ENCODE data around the gene LRMDA. TPM values are rescaled to one million over a fixed set of nuclear protein-coding genes. Genes with fewer than 3 reads are reported as not detected.

Gene LRMDA
- total and polyA plus RNA-seq, 2 of the 8 experiments (the other 6 are each of a cell fraction or from before 2014, with no cell fraction given) = 0.86 to 2.8 TPM

GRCh38 chr10:76000550-76000949 is 569.1 kb downstream of the LRMDA start:
- TF ChIP-seq SUZ12 (IDR thresholded peaks at IDR 0.05; ENCODE audit: low read length) = no peak
- TF ChIP-seq RFX5 (IDR thresholded peaks at IDR 0.05; ENCODE audit: borderline replicate concordance, low read depth, low read length) = no peak
- no peak for TF ChIP-seq HDAC2 (IDR thresholded peaks at IDR 0.05; ENCODE audit: borderline replicate concordance in 1 of 2, low read depth in 2 of 2, low read length in 2 of 2)
- TF ChIP-seq EP300 (IDR thresholded peaks at IDR 0.05; ENCODE audit: borderline replicate concordance in 1 of 2, low read depth in 2 of 2, low read length in 2 of 2) = no peak
- TF ChIP-seq TAF7 (optimal IDR thresholded peaks at IDR 0.05; ENCODE audit: borderline replicate concordance, low read depth, low read length) = no peak
- TF ChIP-seq FOSL1 (IDR thresholded peaks at IDR 0.05; ENCODE audit: insufficient read depth, low read depth, low read length) = no peak
- TF ChIP-seq BCL11A (IDR thresholded peaks at IDR 0.05; ENCODE audit: low read depth in 2 of 2, low read length in 2 of 2) = no peak
- no peak for TF ChIP-seq BRCA1 (IDR thresholded peaks at IDR 0.05; ENCODE audit: low read depth, low read length)
- H4K8ac ChIP-seq (ENCODE audit: extremely low read depth, insufficient read depth, low read length) = no peak overlapping the region
- H3K18ac ChIP-seq (ENCODE audit: extremely low read depth, low read length) = 0 out of 2 replicates have a peak overlapping the region, but pooled peaks have one; percentile 17
- ChIA-PET CTCF (ENCODE audit: partially characterized antibody) (interaction anchor here (1.2 kb wide), 1 partner anchor 37 kb away, joined by 3 read pairs; no protein-coding TSS in a partner anchor), POLR2A (ENCODE audit: partially characterized antibody) (no interaction called here)
- 0 out of 2 replicates have a peak overlapping the region, but pooled peaks have one; percentile 50 for H2BK15ac ChIP-seq (ENCODE audit: low read length)
- H3K4me2 ChIP-seq (ENCODE audit: insufficient read depth in 1 of 2, low read depth in 2 of 2, low read length in 2 of 2) = no peak overlapping the region
- H3K4me1 ChIP-seq (replicated peaks in 1 of 4; ENCODE audit: control insufficient read depth in 3 of 4, insufficient read depth in 4 of 4, low read length in 3 of 4) = peaks cover 2 to 9% (median 4%) of the 10 kb centered on the region in 4 experiments; a peak in 4 of 7 replicates
- WGBS, 2 experiments (ENCODE audit: extremely low coverage in 1 of 2, insufficient coverage in 1 of 2, insufficient read length in 1 of 2, insufficient replicate concordance in 2 of 2, low coverage in 1 of 2, low lambda C conversion rate in 2 of 2, missing lambda C conversion rate in 1 of 2) = 92% methylated on average over 5 of the region's 5 CpGs; no CpG with 5 or more reads in 1 of the 2 experiments
- H3K4me3 ChIP-seq (ENCODE audit: extremely low read depth in 1 of 4, insufficient read depth in 2 of 4, low read depth in 3 of 4, low read length in 4 of 4) = no peak overlapping the region
- H2BK12ac ChIP-seq (ENCODE audit: low read depth, low read length) = no peak overlapping the region
- no peak for FAIRE-seq
- no peak overlapping the region for H3K4ac ChIP-seq (replicated peaks; ENCODE audit: insufficient read length, low read depth, low read length)
- no peak overlapping the region for H3K14ac ChIP-seq (ENCODE audit: insufficient read length)
- H3K36me3 ChIP-seq (ENCODE audit: control insufficient read depth in 2 of 4, insufficient read depth in 4 of 4, low read length in 3 of 4) = no peaks in the 10 kb centered on the region
- no peaks in the 10 kb centered on the region for H3K9me3 ChIP-seq (ENCODE audit: insufficient read depth in 2 of 2, low read depth in 1 of 2, low read length in 1 of 2)
- H3K27me3 ChIP-seq (replicated peaks in 1 of 4; ENCODE audit: control insufficient read depth in 3 of 4, extremely low read depth in 1 of 4, insufficient read depth in 3 of 4, low read length in 3 of 4) = no peaks in the 10 kb centered on the region; a peak in 2 of 7 replicates
- H3K27ac ChIP-seq (ENCODE audit: low read depth, low read length) = no peak overlapping the region
- no peak overlapping the region for H3K23ac ChIP-seq (ENCODE audit: insufficient read length)
- H3K9ac ChIP-seq (replicated peaks in 1 of 4; ENCODE audit: extremely low read depth in 1 of 4, low read depth in 3 of 4, low read length in 3 of 4) = no peak overlapping the region
- no peaks in the 10 kb centered on the region for H4K20me1 ChIP-seq (replicated peaks in 1 of 2; ENCODE audit: control insufficient read depth in 1 of 2, insufficient read depth in 2 of 2, low read length in 2 of 2)
- no peaks in the 10 kb centered on the region for H3K79me1 ChIP-seq (ENCODE audit: low read depth, low read length)
- H3K56ac ChIP-seq (replicated peaks; ENCODE audit: insufficient read length, low read depth, low read length) = no peak overlapping the region
- no peak overlapping the region for H2BK5ac ChIP-seq (ENCODE audit: low read depth, low read length)
- H3K79me2 ChIP-seq (ENCODE audit: control insufficient read depth in 1 of 2, insufficient read depth in 2 of 2, low read length in 2 of 2) = no peaks in the 10 kb centered on the region
- H2AFZ ChIP-seq (ENCODE audit: low read length) = no peak overlapping the region
- H4K91ac ChIP-seq (replicated peaks; ENCODE audit: insufficient read length, low read length) = no peak overlapping the region
- H4K5ac ChIP-seq (ENCODE audit: insufficient read length, low read depth, low read length) = no peak overlapping the region
- H2AK5ac ChIP-seq (ENCODE audit: low read depth, low read length) = no peak overlapping the region
- H3K23me2 ChIP-seq (ENCODE audit: low read depth, low read length) = no peaks in the 10 kb centered on the region
- no peak overlapping the region for H2BK120ac ChIP-seq (replicated peaks; ENCODE audit: low read depth, low read length)
- H2BK20ac ChIP-seq (ENCODE audit: low read length) = no peak overlapping the region
- no peak for DNase-seq (ENCODE audit: low read depth in 1 of 2, low spot score in 2 of 2)
